GM10266 (cell line): Measurements from ENCODE around the gene CNDP1.

Experiments used
- DNase-seq: peaks from one replicate; pipeline ENCODE4 v3.0.0; 2012; ENCODE audit errors: extremely low spot score
- TF ChIP-seq, protein P1 (sequence below): IDR thresholded peaks from 2 replicates; pipeline ENCODE4 v1.5.1; 2012; ENCODE audit warnings: mild to moderate bottlenecking, low read depth; ENCODE audit not compliant: control insufficient read depth, insufficient read depth; ENCODE audit errors: missing control alignments

The CNDP1 gene

GRCh38 chr18:74493689-74494088 lies 40.6 kb upstream of the CNDP1 start:
- DNase-seq: peak; percentile 63
- TF ChIP-seq, protein P1, sequence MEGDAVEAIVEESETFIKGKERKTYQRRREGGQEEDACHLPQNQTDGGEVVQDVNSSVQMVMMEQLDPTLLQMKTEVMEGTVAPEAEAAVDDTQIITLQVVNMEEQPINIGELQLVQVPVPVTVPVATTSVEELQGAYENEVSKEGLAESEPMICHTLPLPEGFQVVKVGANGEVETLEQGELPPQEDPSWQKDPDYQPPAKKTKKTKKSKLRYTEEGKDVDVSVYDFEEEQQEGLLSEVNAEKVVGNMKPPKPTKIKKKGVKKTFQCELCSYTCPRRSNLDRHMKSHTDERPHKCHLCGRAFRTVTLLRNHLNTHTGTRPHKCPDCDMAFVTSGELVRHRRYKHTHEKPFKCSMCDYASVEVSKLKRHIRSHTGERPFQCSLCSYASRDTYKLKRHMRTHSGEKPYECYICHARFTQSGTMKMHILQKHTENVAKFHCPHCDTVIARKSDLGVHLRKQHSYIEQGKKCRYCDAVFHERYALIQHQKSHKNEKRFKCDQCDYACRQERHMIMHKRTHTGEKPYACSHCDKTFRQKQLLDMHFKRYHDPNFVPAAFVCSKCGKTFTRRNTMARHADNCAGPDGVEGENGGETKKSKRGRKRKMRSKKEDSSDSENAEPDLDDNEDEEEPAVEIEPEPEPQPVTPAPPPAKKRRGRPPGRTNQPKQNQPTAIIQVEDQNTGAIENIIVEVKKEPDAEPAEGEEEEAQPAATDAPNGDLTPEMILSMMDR: peak; percentile 76

GRCh38 chr18:74494514-74494913 lies 39.8 kb upstream of the CNDP1 start:
- no peak for DNase-seq
- TF ChIP-seq, protein P1: no peak

- peak; percentile 98 for DNase-seq
- TF ChIP-seq, protein P1: no peak
Observed at GRCh38 chr18:74495581-74496507, 38.5 kb upstream of the CNDP1 start, which contains the start of gene CNDP2. CNDP2 (plus strand) TSS chr18:74496363; CDS start chr18:74499974, 3,611 bp downstream.

DNA sequence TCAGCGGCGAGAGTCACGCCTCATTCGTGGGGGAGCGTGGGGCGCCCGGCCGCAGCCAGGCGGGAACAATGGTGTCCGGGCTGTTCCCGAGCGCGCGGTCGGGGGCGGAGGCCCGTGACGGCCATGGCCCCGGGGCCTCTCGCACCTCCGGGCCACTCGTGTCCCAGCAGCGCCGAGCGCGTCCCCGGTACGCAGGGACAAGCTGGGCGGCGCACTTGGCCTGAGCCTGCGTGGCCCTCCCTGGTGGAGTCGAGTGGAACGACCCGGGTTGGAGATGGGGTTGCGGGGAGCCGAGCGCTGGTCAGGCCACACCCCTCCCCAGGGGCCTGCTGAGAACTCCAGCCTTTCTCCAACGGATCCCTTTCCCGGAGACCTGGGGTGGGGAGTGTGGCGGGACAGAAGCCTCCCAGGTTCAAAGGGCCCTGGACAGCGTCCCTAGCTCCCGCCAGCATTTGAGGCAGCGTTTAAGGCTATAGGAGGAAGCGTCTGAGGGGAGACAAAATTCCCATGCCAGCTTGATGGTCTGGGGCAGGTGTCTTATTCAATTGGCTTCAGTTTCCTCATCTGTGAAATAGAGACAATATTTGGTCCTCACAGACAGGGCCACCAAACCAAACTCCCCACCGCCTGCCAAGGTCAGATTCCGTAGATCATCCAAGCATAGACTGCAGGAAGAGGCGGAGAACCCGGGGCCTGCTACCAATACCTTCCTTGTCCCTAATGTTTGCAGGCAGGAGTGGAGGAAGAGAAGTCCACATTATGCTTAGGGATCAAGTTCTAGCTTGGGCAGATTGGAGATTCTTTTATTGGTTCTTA lies 37.6 kb upstream of the CNDP1 start:
- DNase-seq: no peak
- TF ChIP-seq, protein P1: peak; percentile 4

DNA sequence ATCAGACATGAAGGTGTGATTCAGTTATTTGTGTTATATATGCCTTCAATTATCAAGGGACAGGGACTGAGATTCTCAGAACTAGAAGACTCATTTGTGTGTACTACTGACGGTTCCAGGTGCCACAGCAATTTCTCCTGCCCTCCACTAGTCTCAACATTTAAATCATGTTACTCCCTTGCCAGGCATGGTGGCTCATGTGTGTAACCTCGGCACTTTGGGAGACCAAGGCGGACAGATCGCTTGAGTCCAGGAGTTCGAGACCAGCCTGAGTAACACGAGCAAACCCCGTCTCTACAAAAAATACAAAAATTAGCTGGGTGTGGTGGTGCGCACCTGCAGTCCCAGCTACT lies 37.0 kb upstream of the CNDP1 start:
- no peak for DNase-seq
- TF ChIP-seq, protein P1: no peak

DNA sequence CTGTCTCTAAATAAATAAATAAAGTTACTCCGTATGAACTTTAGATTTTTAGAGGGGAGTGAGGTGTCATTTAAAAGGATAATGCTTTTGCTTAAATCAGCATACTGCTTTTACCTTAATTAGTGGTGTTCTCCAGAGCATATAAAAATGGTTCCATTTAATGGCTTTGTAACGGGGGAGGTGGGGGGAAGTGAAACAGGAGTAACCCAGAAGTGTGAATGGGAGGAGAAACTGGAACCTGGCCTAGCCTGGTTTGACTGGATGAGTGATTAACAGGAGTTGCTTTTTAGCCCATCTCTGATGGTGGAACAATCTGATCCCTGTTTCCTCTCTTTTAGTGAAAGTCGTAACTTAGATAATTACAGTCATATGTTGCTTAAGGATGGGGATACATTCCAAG lies 36.5 kb upstream of the CNDP1 start:
- TF ChIP-seq, protein P1: no peak
- DNase-seq: no peak
